NCI-H510A treated with DMSO at 0.1 percent for 48 hours (cell line): Measurements from ENCODE around the gene TM6SF1.
"Not testable (repeated sequence)": the region's sequence is repeated elsewhere in the genome, so short reads cannot be mapped to it uniquely, and the experiment has no call there.

Experiments used
- DNase-seq: peaks from one replicate; lab custom pipeline; 2025; lab: John Stamatoyannopoulos, UW

The TM6SF1 gene

DNA sequence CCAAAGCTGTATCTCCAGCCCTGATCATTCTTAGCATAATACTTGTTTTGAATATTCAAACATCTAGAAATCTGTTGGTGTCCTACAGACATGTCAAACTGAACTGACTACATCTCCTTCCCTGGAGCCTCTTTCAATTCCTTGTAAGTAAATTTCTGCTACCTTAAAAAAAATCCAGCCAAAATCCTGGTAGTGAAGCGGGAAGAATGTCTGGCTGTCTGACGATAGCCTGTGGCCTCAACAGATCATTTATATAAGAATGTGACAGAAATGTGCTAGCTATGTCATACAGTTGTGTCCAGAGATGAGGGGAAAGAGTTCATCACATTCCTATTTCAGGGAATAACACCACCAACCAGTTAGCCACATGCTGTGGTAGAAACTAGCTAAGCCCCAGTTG, 18.6 kb upstream of the TM6SF1 start:
- DNase-seq = no peak

DNA sequence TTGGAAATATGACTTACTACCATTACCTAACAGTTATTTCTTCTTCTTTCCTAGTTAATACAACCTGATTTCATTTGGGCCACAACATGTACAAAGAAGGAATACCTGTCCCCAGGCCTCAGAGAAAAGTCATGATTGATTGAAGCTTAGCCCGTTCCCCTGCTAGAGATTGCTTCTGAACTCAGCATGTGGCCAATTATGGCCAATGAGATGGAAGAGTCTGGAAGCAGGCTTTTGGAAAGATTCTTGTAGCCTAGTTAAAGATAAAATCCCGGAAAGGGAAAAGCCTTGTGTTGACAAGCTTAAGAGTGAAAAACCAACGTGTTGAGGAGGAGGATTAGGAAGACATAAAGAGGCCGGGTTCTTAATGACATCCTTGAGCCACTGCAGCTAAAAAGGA, 17.0 kb upstream of the TM6SF1 start:
- no peak for DNase-seq

GRCh38 chr15:83091965-83092308, 15.5 kb upstream of the TM6SF1 start:
- DNase-seq = not testable (repeated sequence)

DNA sequence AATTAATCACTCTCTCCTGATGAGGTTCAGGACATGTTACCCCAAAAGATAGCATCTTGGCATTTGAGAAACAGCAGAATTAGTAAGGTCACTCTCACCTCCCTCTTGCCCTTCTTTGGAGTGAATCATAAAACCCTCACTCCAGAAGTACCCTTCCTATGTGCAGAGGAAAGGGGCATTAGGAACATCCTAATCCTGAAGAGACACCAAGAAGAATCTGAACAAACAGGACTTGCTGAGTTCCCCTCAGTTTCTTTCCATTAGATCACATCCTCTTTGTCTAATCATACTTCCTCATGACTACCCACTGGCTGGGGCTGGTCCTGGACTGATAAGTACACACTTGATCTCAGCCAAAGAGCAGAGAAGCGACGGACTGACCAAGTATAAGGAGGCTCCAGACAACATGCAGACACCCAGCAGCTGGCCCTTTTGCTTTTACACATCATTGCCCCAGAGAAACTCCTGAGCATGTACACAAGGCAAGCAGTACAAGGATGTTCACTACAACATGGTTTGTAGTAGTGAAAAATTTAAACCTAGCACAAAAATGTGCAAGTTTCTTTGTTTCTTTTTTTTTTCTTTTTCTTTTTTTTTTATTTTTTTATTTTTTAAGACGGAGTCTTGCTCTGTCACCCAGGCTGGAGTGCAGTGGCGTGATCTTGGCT, 15.0 kb upstream of the TM6SF1 start:
- DNase-seq = peak; percentile 16

- DNase-seq = peak; percentile 12
These were observed 12.9 kb upstream of the TM6SF1 start for GRCh38 chr15:83094583-83094982.

GRCh38 chr15:83098079-83098478, 9.4 kb upstream of the TM6SF1 start:
- no peak for DNase-seq

DNA sequence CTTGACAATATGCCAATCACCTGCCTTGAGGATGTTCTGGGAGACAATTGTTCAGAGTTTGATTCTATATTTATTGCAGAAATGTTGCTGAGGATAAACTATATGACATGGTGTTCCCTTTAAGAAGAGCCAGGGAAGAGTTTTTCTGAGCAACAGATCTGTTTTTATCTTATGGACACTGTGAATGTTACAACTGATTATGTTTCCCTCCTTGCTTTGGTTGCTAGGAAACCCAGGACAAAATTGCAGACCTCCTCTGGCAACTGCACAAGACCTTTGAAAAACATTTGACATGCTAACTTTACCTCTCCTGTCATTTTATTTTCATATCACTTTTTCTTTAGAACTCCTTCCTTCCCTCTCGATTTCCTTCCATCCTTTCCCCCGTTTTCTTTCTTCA, 8.2 kb upstream of the TM6SF1 start:
- DNase-seq = no peak

DNA sequence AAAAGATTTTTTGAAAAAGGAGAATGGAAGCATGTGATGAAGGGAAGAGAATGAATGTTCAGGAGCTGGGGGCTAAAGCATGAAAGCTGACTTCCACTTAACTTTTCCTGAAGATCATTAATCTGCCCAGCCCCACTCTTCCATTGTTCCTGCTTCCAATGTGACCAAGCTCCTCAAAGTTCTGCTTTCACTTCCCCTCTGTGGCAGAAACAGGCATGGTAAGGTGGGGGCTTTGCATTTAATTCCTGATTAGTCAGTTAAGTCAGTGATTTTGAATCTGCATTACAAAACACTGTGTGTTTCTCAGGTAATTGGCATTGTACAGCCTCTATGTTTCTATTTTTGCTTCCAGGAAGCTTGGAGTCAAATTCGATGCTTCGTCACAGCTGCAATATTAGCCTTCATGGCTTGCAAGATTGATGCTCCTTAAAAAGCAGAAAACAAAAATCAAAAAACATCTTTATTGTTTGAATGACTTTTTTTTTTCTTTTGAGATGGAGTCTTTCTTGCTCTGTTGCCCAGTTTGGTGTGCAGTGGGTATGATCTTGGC, 7.3 kb upstream of the TM6SF1 start:
- no peak for DNase-seq

DNA sequence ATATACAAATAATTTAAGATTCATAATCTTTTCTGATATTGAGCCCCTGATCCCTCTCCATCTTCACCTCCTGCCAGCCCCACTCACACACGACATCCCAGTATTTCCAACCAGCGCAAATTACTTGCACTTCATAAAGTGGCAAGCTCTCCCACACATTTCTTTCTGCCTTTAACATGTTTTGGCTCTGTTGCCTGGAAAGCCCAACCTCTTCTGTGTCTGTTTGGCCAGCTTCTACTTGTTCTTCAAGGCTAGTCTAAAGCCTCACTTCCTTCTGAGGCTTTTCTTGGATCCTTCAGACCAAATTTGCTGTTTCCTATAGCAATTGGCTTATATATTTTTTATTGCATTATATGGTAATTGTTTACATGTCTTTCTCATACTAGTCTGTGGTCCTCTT, 5.1 kb upstream of the TM6SF1 start:
- no peak for DNase-seq

DNA sequence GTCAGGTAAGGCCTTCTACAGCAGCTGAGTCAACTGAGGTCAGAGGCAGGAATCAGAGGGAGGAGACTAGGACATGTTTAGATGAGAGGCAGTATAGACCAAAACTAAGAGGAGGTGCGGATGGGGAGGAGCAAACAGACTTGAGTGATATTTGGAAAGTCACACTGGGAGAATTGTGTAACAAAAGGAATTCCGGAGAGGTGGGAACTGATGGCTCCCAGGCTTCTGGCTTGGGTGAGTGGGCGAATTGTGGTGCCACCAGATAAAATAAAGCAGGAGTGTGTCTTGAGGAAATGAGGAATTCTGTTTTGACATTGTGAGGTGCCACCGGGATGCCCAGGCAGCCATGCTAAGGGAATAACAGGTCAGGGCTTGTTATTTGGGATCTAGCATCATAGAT, 3.3 kb upstream of the TM6SF1 start:
- DNase-seq = no peak

DNA sequence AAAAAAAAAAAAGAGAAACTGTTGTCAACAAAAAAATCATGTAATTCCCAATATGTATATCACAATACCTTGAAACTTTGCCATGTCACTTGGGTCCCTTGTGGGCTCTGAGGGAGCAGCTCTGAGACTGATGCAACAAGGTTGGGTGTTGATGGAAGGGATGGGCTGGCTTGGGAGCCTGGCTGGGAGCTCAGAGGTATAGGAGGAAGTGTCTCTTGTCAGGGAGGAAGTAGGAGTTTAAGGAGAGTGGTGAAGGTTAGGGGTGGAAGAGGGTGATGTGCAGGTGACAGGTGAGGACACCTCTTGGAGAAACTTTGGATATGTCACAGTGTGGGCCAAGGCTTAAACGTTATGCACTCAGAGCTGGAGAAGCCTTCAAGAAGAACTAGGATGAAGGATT, 2.0 kb upstream of the TM6SF1 start:
- no peak for DNase-seq

DNA sequence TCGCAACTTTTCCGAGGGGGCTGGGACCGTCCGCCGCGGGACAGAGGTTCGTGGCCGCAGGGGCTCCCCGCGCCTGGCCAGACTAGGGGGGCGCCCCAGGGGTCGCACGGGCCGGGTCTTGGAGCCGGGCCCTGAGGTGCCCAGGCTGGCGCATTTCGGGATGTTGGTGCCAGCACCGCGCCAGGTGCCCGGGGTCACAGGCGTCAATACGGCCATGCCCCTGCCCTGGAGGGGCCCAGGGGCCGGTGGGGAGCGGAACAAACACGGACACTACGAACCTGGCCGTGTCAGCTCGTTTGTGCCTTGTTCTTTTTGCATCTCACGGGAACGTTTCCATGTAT, 366 bp downstream of the TM6SF1 start:
- no peak for DNase-seq

GRCh38 chr15:83108266-83109219, 1.1 kb downstream of the TM6SF1 start:
- peak; percentile 14 for DNase-seq

GRCh38 chr15:83109532-83109931, 2.1 kb downstream of the TM6SF1 start:
- DNase-seq = no peak

DNA sequence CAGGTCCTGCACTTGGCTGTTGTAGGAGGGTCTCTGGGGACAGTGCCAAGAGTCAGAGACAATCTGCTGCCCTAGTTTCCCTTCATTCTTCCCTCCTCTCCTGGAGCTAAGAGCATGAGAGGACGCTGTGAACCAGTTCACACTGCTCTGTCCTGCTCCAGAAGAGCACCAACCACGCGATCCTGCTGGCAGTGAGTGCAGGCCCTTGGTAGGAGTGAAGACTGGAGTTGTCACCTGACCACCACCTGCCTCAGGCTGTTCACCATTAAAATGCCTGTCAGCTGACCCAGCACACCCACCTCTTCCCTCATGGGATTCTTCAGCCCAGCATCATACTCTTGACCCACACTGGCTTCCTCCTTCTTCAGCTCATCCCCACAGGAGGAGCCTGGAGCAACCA, 2.9 kb downstream of the TM6SF1 start:
- DNase-seq = no peak

GRCh38 chr15:83111149-83111548, 3.7 kb downstream of the TM6SF1 start:
- no peak for DNase-seq

DNA sequence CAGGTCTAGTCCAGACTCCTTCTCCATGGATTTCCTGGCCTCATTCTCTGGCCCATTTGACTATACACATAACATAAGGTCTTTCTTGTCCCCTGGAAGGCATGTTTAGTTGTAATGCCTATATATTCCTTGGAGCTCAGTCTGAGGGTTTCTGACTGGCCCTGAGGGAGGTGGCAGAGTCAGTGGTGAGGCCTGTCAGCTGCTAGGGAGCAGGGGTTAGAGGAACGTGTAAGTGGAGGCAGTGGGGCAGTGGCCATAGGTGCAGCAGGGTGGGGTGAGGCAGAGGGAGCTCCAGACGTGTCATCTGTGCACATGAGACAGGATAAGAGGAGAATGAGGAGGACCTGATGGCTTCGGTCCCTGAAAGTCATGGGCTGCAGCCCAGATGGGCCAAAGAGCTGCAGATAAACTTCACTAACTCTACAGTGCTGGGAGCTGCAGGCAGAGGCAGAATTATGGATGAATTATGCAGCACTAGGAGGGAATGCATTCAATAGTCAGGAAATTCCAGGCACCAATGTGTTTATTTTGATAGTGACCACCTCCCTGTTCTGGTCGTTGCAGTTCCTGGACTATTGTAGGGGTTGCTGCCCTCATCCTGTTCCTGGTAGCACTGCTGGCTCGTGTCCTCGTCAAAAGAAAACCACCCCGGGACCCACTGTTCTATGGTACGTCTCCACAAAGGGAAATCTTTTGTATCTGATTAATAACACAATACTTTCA, 4.9 kb downstream of the TM6SF1 start:
- no peak for DNase-seq

DNA sequence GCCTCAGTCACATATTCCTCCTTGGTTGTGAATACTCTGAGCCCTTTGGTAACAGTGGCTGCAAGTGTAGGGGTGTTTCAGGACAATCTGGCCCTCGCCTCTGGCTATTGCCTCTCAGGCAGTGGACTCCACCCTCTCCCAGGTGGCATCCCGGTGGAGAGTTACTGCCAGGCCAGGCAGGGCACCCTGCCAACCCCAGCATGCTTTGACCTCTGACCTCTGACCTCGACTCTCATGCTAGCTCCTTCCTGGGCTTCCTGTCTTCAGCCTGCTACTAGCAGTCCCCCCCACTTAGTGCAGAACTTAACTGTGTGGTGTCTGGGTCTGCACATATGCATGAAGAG, 5.5 kb downstream of the TM6SF1 start:
- no peak for DNase-seq

GRCh38 chr15:83113881-83114674, 6.6 kb downstream of the TM6SF1 start:
- no peak for DNase-seq

GRCh38 chr15:83114856-83115255, 7.4 kb downstream of the TM6SF1 start:
- DNase-seq = no peak

DNA sequence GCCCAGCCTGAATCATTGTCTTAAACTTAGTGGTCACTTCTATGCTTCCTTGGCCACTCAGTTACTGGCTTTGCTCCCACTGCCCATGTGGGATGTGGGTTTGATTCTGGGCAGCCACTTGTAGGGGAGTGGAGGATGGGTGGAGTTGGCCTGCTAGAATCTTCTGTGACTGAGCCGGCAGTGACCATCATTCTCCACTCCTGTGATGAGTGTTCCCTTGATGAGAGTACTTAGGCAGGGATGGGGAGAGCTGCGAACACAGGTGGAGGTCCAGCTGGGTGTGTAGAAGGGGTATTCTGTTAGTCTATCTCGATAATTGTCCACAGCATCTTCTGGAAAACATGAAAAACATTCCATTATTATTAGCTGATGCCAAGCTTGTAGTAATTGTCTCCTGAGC, 8.0 kb downstream of the TM6SF1 start:
- no peak for DNase-seq
